CD8-positive, alpha-beta memory T cell (primary cell): ENCODE data around the gene PRKAR1B. TPM values are rescaled to one million over a fixed set of nuclear protein-coding genes. Genes with fewer than 3 reads are reported as not detected.

ENCODE experiments used
- CTCF ChIA-PET: fragments of 350-600 bp; sonication (Branson Sonifier 250); formaldehyde crosslinking; loops from one replicate; lab custom pipeline; 2021; ENCODE audit warnings: antibody characterized with exemption; lab: Charles Lee
- POLR2A ChIA-PET: fragments of 350-600 bp; sonication (Branson Sonifier 250); formaldehyde crosslinking; loops from one replicate; lab custom pipeline; 2021; ENCODE audit warnings: antibody characterized with exemption; lab: Charles Lee
- DNase-seq, 5 donors: peaks; one replicate each; pipeline versions ENCODE4 v3.0.0 to v3.0.0-alpha.2; 2020 to 2022; ENCODE audit warnings: mixed read lengths in 1 of 5
- H3K27ac ChIP-seq: one replicate; pipeline ENCODE4 v1.7.0; 2013; ENCODE audit warnings: low read depth, mild to moderate bottlenecking, low read length, moderate library complexity
- H3K27me3 ChIP-seq: 2 replicates; pipeline ENCODE4 v1.7.0; 2013; ENCODE audit warnings: low read length, mild to moderate bottlenecking; ENCODE audit not compliant: insufficient read depth, poor library complexity, severe bottlenecking
- H3K36me3 ChIP-seq: 2 replicates; pipeline ENCODE4 v1.7.0; 2013; ENCODE audit warnings: mild to moderate bottlenecking, low read length, moderate library complexity; ENCODE audit not compliant: insufficient read depth
- H3K4me1 ChIP-seq: 2 replicates; pipeline ENCODE4 v1.7.0; 2013; ENCODE audit warnings: mild to moderate bottlenecking, low read length, moderate library complexity; ENCODE audit not compliant: insufficient read depth
- H3K4me3 ChIP-seq: 2 replicates; pipeline ENCODE4 v1.7.0; 2013; ENCODE audit warnings: mild to moderate bottlenecking, low read length
- H3K9me3 ChIP-seq: 2 replicates; pipeline ENCODE4 v1.7.0; 2013; ENCODE audit warnings: mild to moderate bottlenecking, low read length
- H3K27ac Mint-ChIP-seq, 8 donors: one replicate each; pipeline ENCODE4 v1.8.0; 2020 to 2021; ENCODE audit warnings: mixed read lengths in 8 of 8, mild to moderate bottlenecking in 6 of 8, inconsistent platforms in 3 of 8, moderate library complexity in 3 of 8
- H3K27me3 Mint-ChIP-seq, 2 donors: one replicate each; pipeline ENCODE4 v1.8.0; 2020 to 2021; ENCODE audit warnings: mixed read lengths in 2 of 2, mild to moderate bottlenecking in 1 of 2, moderate library complexity in 1 of 2
- H3K36me3 Mint-ChIP-seq, 3 donors: one replicate each; pipeline ENCODE4 v1.8.0; 2020 to 2021; ENCODE audit warnings: mixed read lengths in 3 of 3, inconsistent platforms in 1 of 3, mild to moderate bottlenecking in 1 of 3
- H3K4me1 Mint-ChIP-seq, 3 donors: one replicate each; pipeline ENCODE4 v1.8.0; 2020 to 2021; ENCODE audit warnings: mixed read lengths in 3 of 3, inconsistent platforms in 1 of 3, mild to moderate bottlenecking in 1 of 3
- H3K4me3 Mint-ChIP-seq, 7 donors: one replicate each; pipeline ENCODE4 v1.8.0; 2020 to 2021; ENCODE audit warnings: mixed read lengths in 7 of 7, mild to moderate bottlenecking in 6 of 7, moderate library complexity in 4 of 7, inconsistent platforms in 2 of 7
- H3K9me3 Mint-ChIP-seq, 5 donors: one replicate each; pipeline ENCODE4 v1.8.0; 2020 to 2022; ENCODE audit warnings: mixed read lengths in 5 of 5, mild to moderate bottlenecking in 3 of 5, moderate library complexity in 2 of 5, inconsistent platforms in 1 of 5
- polyA plus RNA-seq: library from polyadenylated mRNA; unstranded; fragments of 300-500 nt; fragmentation: Illumina TruSeq; gene quantifications from one replicate; pipeline ENCODE4 v1.2.3, GENCODE V29; 2021
- total RNA-seq, 2 experiments: library from RNA; stranded (reverse); gene quantifications; one replicate each; pipeline ENCODE4 v1.2.3, GENCODE V29; 2021

Gene PRKAR1B
- total and polyA plus RNA-seq, 3 experiments from 2014 or later, result 8.1 to 32.4 (median 28.3) TPM

GRCh38 chr7:738241-738640 lies 11.2 kb upstream of the PRKAR1B start:
- no peak overlapping the region for H3K4me3 ChIP-seq
- Mint-ChIP-seq H3K4me1 (peaks cover 5 to 10% (median 10%) of the 10 kb centered on the region in 3 donors), H3K9me3 (peaks cover 0 to 5% (median 0%) of the 10 kb centered on the region in 5 donors), H3K27me3 (no peaks in the 10 kb centered on the region), H3K4me3 (no peak overlapping the region), H3K27ac (no peak overlapping the region), H3K36me3 (peaks cover 12 to 45% (median 17%) of the 10 kb centered on the region in 3 donors)
- no peaks in the 10 kb centered on the region for H3K27me3 ChIP-seq
- no peak overlapping the region for H3K27ac ChIP-seq
- H3K4me1 ChIP-seq, result no peaks in the 10 kb centered on the region
- CTCF ChIA-PET, result no interaction called here
- no peak for DNase-seq
- peaks cover 4% of the 10 kb centered on the region for H3K36me3 ChIP-seq
- peaks cover 10% of the 10 kb centered on the region for H3K9me3 ChIP-seq
- POLR2A ChIA-PET, result no interaction called here

DNA sequence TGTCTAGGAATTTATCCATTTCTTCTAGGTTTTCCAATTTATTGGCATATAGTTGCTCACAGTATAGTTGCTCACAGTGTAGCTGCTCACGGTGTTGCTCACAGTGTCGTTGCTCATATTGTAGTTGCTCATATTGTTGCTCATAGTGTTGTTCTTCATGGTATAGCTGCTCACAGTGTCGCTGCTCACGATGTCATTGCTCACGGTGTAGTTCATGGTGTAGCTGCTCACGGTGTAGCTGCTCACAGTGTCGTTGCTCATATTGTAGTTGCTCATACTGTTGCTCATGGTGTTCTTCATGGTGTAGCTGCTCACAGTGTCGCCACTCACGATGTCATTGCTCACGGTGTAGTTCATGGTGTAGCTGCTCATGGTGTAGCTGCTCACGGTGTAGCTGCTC lies 7.7 kb upstream of the PRKAR1B start:
- DNase-seq, result no peak
- no peaks in the 10 kb centered on the region for H3K4me1 ChIP-seq
- H3K4me1 Mint-ChIP-seq, result peaks cover 9 to 20% (median 19%) of the 10 kb centered on the region in 3 donors
- no peaks in the 10 kb centered on the region for H3K27me3 Mint-ChIP-seq
- H3K27ac Mint-ChIP-seq, result no peak overlapping the region
- CTCF ChIA-PET, result no interaction called here
- peaks cover 0 to 5% (median 0%) of the 10 kb centered on the region in 5 donors for H3K9me3 Mint-ChIP-seq
- peaks cover 10% of the 10 kb centered on the region for H3K9me3 ChIP-seq
- H3K4me3 Mint-ChIP-seq, result no peak overlapping the region
- H3K27ac ChIP-seq, result no peak overlapping the region
- peaks cover 4 to 47% (median 15%) of the 10 kb centered on the region in 3 donors for H3K36me3 Mint-ChIP-seq
- H3K27me3 ChIP-seq, result no peaks in the 10 kb centered on the region
- POLR2A ChIA-PET, result no interaction called here
- H3K36me3 ChIP-seq, result peaks cover 4% of the 10 kb centered on the region
- H3K4me3 ChIP-seq, result no peak overlapping the region

DNA sequence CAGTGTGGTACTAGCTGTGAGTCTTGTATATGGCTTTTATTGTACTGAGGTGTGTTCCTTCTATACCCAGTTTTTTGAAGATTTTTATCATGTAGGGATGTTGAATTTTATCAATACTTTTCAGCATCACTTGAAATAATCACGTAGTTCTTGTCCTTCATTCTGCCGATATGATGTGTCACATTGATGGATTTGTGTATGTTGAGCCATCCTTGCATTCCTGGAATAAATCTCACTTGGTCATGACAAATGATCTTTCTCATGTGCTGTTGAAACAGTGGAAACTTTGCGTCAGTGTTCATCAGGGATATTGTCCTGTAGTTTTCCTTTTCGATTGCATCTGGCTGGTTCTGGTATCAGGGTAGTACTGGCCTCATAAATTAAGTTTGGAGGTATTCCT lies 7.1 kb upstream of the PRKAR1B start:
- H3K27ac Mint-ChIP-seq, result no peak overlapping the region
- peak overlapping the region in 1 of 7 donors; percentile 31 for H3K4me3 Mint-ChIP-seq
- Histone ChIP-seq H3K27me3 (no peaks in the 10 kb centered on the region), H3K36me3 (peaks cover 4% of the 10 kb centered on the region), H3K27ac (no peak overlapping the region), H3K9me3 (peaks cover 10% of the 10 kb centered on the region), H3K4me3 (no peak overlapping the region), H3K4me1 (no peaks in the 10 kb centered on the region)
- peaks cover 4 to 46% (median 17%) of the 10 kb centered on the region in 3 donors for H3K36me3 Mint-ChIP-seq
- CTCF ChIA-PET, result no interaction called here
- DNase-seq, result no peak
- POLR2A ChIA-PET, result no interaction called here
- peaks cover 0 to 5% (median 0%) of the 10 kb centered on the region in 5 donors for H3K9me3 Mint-ChIP-seq
- no peaks in the 10 kb centered on the region for H3K27me3 Mint-ChIP-seq
- peaks cover 9 to 21% (median 20%) of the 10 kb centered on the region in 3 donors for H3K4me1 Mint-ChIP-seq

- H3K27me3 ChIP-seq, result no peaks in the 10 kb centered on the region
- H3K27ac Mint-ChIP-seq, result no peak overlapping the region
- H3K4me3 ChIP-seq, result no peak overlapping the region
- peaks cover 0 to 5% (median 0%) of the 10 kb centered on the region in 5 donors for H3K9me3 Mint-ChIP-seq
- no peaks in the 10 kb centered on the region for H3K4me1 ChIP-seq
- H3K36me3 Mint-ChIP-seq, result peaks cover 4 to 37% (median 14%) of the 10 kb centered on the region in 3 donors
- ChIA-PET POLR2A (no interaction called here), CTCF (interaction anchor here (1.2 to 1.3 kb wide), 2 partner anchors 12 to 411 kb away, joined by 3 read pairs; no protein-coding TSS in a partner anchor)
- no peak for DNase-seq
- H3K27me3 Mint-ChIP-seq, result no peaks in the 10 kb centered on the region
- H3K4me3 Mint-ChIP-seq, result no peak overlapping the region
- H3K36me3 ChIP-seq, result peaks cover 4% of the 10 kb centered on the region
- H3K9me3 ChIP-seq, result peaks cover 10% of the 10 kb centered on the region
- peaks cover 13 to 26% (median 26%) of the 10 kb centered on the region in 3 donors for H3K4me1 Mint-ChIP-seq
- no peak overlapping the region for H3K27ac ChIP-seq
Measured at GRCh38 chr7:732556-732955, 5.5 kb upstream of the PRKAR1B start.

GRCh38 chr7:732094-732541 lies 5.0 kb upstream of the PRKAR1B start:
- Mint-ChIP-seq H3K4me1 (peaks cover 11 to 25% (median 21%) of the 10 kb centered on the region in 3 donors), H3K27me3 (no peaks in the 10 kb centered on the region), H3K4me3 (no peak overlapping the region), H3K36me3 (peaks cover 4 to 34% (median 11%) of the 10 kb centered on the region in 3 donors), H3K27ac (peak overlapping the region in 1 of 8 donors; percentile 42), H3K9me3 (peaks cover 0 to 5% (median 0%) of the 10 kb centered on the region in 5 donors)
- H3K36me3 ChIP-seq, result peaks cover 4% of the 10 kb centered on the region
- H3K9me3 ChIP-seq, result peaks cover 10% of the 10 kb centered on the region
- no peak overlapping the region for H3K4me3 ChIP-seq
- no peaks in the 10 kb centered on the region for H3K4me1 ChIP-seq
- ChIA-PET CTCF (interaction anchor here (1.2 to 1.5 kb wide), 3 partner anchors 11 to 410 kb away, joined by 3 read pairs; no protein-coding TSS in a partner anchor), POLR2A (no interaction called here)
- peak in 1 of 5 donors; percentile 16 for DNase-seq
- no peak overlapping the region for H3K27ac ChIP-seq
- no peaks in the 10 kb centered on the region for H3K27me3 ChIP-seq

GRCh38 chr7:731440-732085 lies 4.5 kb upstream of the PRKAR1B start:
- Histone ChIP-seq H3K27me3 (no peaks in the 10 kb centered on the region), H3K36me3 (peaks cover 4% of the 10 kb centered on the region), H3K27ac (no peak overlapping the region), H3K4me3 (no peak overlapping the region), H3K9me3 (peaks cover 10% of the 10 kb centered on the region), H3K4me1 (no peaks in the 10 kb centered on the region)
- Mint-ChIP-seq H3K4me3 (peak overlapping the region in 2 of 7 donors; percentile 21 to 89), H3K36me3 (peaks cover 4 to 34% (median 11%) of the 10 kb centered on the region in 3 donors), H3K27me3 (no peaks in the 10 kb centered on the region), H3K27ac (peak overlapping the region in 1 of 8 donors; percentile 42), H3K9me3 (peaks cover 0 to 5% (median 0%) of the 10 kb centered on the region in 5 donors), H3K4me1 (peaks cover 11 to 25% (median 21%) of the 10 kb centered on the region in 3 donors)
- POLR2A ChIA-PET, result no interaction called here
- no peak for DNase-seq
- CTCF ChIA-PET, result interaction anchor here (1.2 to 1.5 kb wide), 3 partner anchors 11 to 410 kb away, joined by 3 read pairs; no protein-coding TSS in a partner anchor

- Mint-ChIP-seq H3K4me3 (peak overlapping the region in 6 of 7 donors; percentile 21 to 89 (median 50)), H3K27ac (peak overlapping the region in 2 of 8 donors; percentile 52 to 60), H3K36me3 (peaks cover 4 to 34% (median 11%) of the 10 kb centered on the region in 3 donors), H3K4me1 (peaks cover 14 to 29% (median 25%) of the 10 kb centered on the region in 3 donors), H3K9me3 (peaks cover 0 to 5% (median 0%) of the 10 kb centered on the region in 5 donors), H3K27me3 (no peaks in the 10 kb centered on the region)
- no peak for DNase-seq
- CTCF ChIA-PET, result interaction anchor here (1.5 kb wide), 1 partner anchor 189 kb away, joined by 3 read pairs; no protein-coding TSS in a partner anchor
- no peaks in the 10 kb centered on the region for H3K27me3 ChIP-seq
- H3K9me3 ChIP-seq, result peaks cover 10% of the 10 kb centered on the region
- H3K36me3 ChIP-seq, result peaks cover 4% of the 10 kb centered on the region
- POLR2A ChIA-PET, result no interaction called here
- H3K4me1 ChIP-seq, result peaks cover 5% of the 10 kb centered on the region
- H3K27ac ChIP-seq, result no peak overlapping the region
- no peak overlapping the region for H3K4me3 ChIP-seq
Measured at GRCh38 chr7:730501-731439, 3.7 kb upstream of the PRKAR1B start.
